Breast epithelium (tissue), 4 donors: ENCODE results near the gene RTN4R. TPM values are rescaled to one million over a fixed set of nuclear protein-coding genes. Genes with fewer than 3 reads are reported as not detected.

ENCODE experiments used
- DNase-seq, 2 donors: peaks; one replicate each; pipeline ENCODE4 v3.0.0-alpha.2; 2019; ENCODE audit warnings: low spot score in 2 of 2
- H3K27ac ChIP-seq, 2 donors: fragments of 200-600 bp; sonication (generic) in 1 of 2; one replicate each; pipeline ENCODE4 v1.5.1; 2016 to 2019; ENCODE audit warnings: mild to moderate bottlenecking in 1 of 2
- H3K27me3 ChIP-seq, 2 donors: fragments of 200-600 bp; sonication (generic) in 1 of 2; one replicate each; pipeline versions ENCODE4 v1.5.1 to v1.6.0; 2017 to 2019; ENCODE audit warnings: control low read depth in 1 of 2, mild to moderate bottlenecking in 1 of 2
- H3K36me3 ChIP-seq: fragments of 200-600 bp; one replicate; pipeline ENCODE4 v1.5.1; 2019
- H3K4me1 ChIP-seq, 2 donors: fragments of 200-600 bp; sonication (generic); one replicate each; pipeline ENCODE4 v1.5.1; 2016 to 2019; ENCODE audit warnings: control low read depth in 1 of 2
- H3K4me3 ChIP-seq, 3 donors: fragments of 200-600 bp; sonication (generic); 1 replicate in 2 of 3; 2 replicates in 1 of 3; pipeline ENCODE4 v1.5.1; 2016 to 2019; ENCODE audit warnings: mild to moderate bottlenecking in 3 of 3, moderate library complexity in 2 of 3
- H3K9me3 ChIP-seq, 2 donors: fragments of 200-600 bp; sonication (generic) in 1 of 2; one replicate each; pipeline ENCODE4 v1.5.1; 2016 to 2019; ENCODE audit warnings: control low read depth in 1 of 2
- CTCF ChIP-seq, 3 donors: fragments of 450-650 bp; IDR thresholded peaks; one replicate each; pipeline ENCODE4 v1.5.1; 2016 to 2017; ENCODE audit warnings: antibody characterized with exemption in 3 of 3, mild to moderate bottlenecking in 3 of 3, moderate library complexity in 3 of 3
- POLR2A ChIP-seq: fragments of 450-650 bp; IDR thresholded peaks from one replicate; pipeline ENCODE4 v1.6.1; 2016; ENCODE audit warnings: antibody characterized with exemption, mild to moderate bottlenecking, moderate library complexity
- POLR2AphosphoS5 ChIP-seq, 3 donors: sonication (generic); formaldehyde crosslinking; IDR thresholded peaks; one replicate each; pipeline ENCODE4 v1.6.1; 2017; ENCODE audit warnings: antibody characterized with exemption in 3 of 3
- intact Hi-C: fragments of 100-400 bp; cut with DNase I; formaldehyde crosslinking; loops from one replicate; pipeline ENCODE4 v1.15.1; 2023; ENCODE audit warnings: low total_unique reads
- total RNA-seq, 3 donors: library from RNA; depleted of rRNA; stranded (reverse); fragments of >200 nt; gene quantifications; one replicate each; pipeline ENCODE4 v1.1.0, GENCODE V29; 2016

Gene RTN4R
- total RNA-seq, 3 donors from 2014 or later: 0.48 to 2.0 (median 1.9) TPM

- Histone ChIP-seq H3K4me3 (no peak overlapping the region), H3K4me1 (no peaks in the 10 kb centered on the region), H3K36me3 (no peaks in the 10 kb centered on the region), H3K27ac (no peak overlapping the region), H3K27me3 (no peaks in the 10 kb centered on the region), H3K9me3 (no peaks in the 10 kb centered on the region)
- intact Hi-C loops: no loop called here
- DNase-seq: no peak
- no peak for TF ChIP-seq POLR2A
Observed at GRCh38 chr22:20295262-20296064, 27.3 kb upstream of the RTN4R start.

GRCh38 chr22:20292673-20293232 lies 24.6 kb upstream of the RTN4R start:
- Histone ChIP-seq H3K4me1 (no peaks in the 10 kb centered on the region), H3K36me3 (no peaks in the 10 kb centered on the region), H3K27me3 (no peaks in the 10 kb centered on the region), H3K27ac (no peak overlapping the region), H3K9me3 (no peaks in the 10 kb centered on the region), H3K4me3 (no peak overlapping the region)
- intact Hi-C loops: no loop called here
- TF ChIP-seq POLR2A (no peak), POLR2AphosphoS5 (IDR thresholded peaks at IDR 0.05) (no peak), CTCF (IDR thresholded peaks at IDR 0.05) (no peak)
- no peak for DNase-seq

- Histone ChIP-seq H3K27ac (no peak overlapping the region), H3K4me3 (no peak overlapping the region), H3K27me3 (no peaks in the 10 kb centered on the region), H3K4me1 (no peaks in the 10 kb centered on the region), H3K9me3 (no peaks in the 10 kb centered on the region), H3K36me3 (no peaks in the 10 kb centered on the region)
- DNase-seq: no peak
- TF ChIP-seq POLR2AphosphoS5 (IDR thresholded peaks at IDR 0.05) (no peak), CTCF (IDR thresholded peaks at IDR 0.05) (no peak), POLR2A (no peak)
- intact Hi-C loops: no loop called here
Observed at GRCh38 chr22:20292108-20292507, 24.0 kb upstream of the RTN4R start.

- Histone ChIP-seq H3K27me3 (no peaks in the 10 kb centered on the region), H3K9me3 (no peaks in the 10 kb centered on the region), H3K4me1 (no peaks in the 10 kb centered on the region), H3K36me3 (no peaks in the 10 kb centered on the region), H3K27ac (no peak overlapping the region), H3K4me3 (no peak overlapping the region)
- TF ChIP-seq POLR2AphosphoS5 (IDR thresholded peaks at IDR 0.05) (no peak), CTCF (IDR thresholded peaks at IDR 0.05) (no peak), POLR2A (no peak)
- DNase-seq: no peak
- intact Hi-C loops: no loop called here
Observed at GRCh38 chr22:20291604-20292063, 23.5 kb upstream of the RTN4R start.

GRCh38 chr22:20291249-20291586 lies 23.1 kb upstream of the RTN4R start:
- H3K36me3 ChIP-seq: no peaks in the 10 kb centered on the region
- H3K27ac ChIP-seq: no peak overlapping the region
- H3K4me1 ChIP-seq: no peaks in the 10 kb centered on the region
- no peak overlapping the region for H3K4me3 ChIP-seq
- no peaks in the 10 kb centered on the region for H3K9me3 ChIP-seq
- TF ChIP-seq POLR2AphosphoS5 (IDR thresholded peaks at IDR 0.05): no peak
- TF ChIP-seq CTCF (IDR thresholded peaks at IDR 0.05): no peak
- TF ChIP-seq POLR2A: no peak
- intact Hi-C loops: no loop called here
- no peak for DNase-seq
- no peaks in the 10 kb centered on the region for H3K27me3 ChIP-seq
